NCI-H82 treated with DMSO at 0.1 percent for 48 hours (cell line): ENCODE measurements around the gene FUT4.
"Not testable (repeated sequence)": the region's sequence is repeated elsewhere in the genome, so short reads cannot be mapped to it uniquely, and the experiment has no call there.

Experiments
- DNase-seq: peaks from one replicate; lab custom pipeline; 2025; ENCODE audit not compliant: unreplicated experiment; lab: John Stamatoyannopoulos, UW

FUT4 gene

GRCh38 chr11:94563848-94564467 is 20.2 kb downstream of the FUT4 start:
- DNase-seq, result no peak

GRCh38 chr11:94567181-94567670 is 23.5 kb downstream of the FUT4 start, which contains the start of gene PIWIL4:
Gene PIWIL4, plus strand, starts transcription at chr11:94567368. Its CDS starts 151 bp downstream, at chr11:94567519.
- no peak for DNase-seq

- no peak for DNase-seq
Observed at GRCh38 chr11:94568200-94568599, 24.5 kb downstream of the FUT4 start.

- no peak for DNase-seq
Observed at GRCh38 chr11:94568717-94569116, 25.0 kb downstream of the FUT4 start.

GRCh38 chr11:94572975-94573374 is 29.3 kb downstream of the FUT4 start:
- DNase-seq, result not testable (repeated sequence)

GRCh38 chr11:94574193-94574961 is 30.7 kb downstream of the FUT4 start:
- no peak for DNase-seq

GRCh38 chr11:94576306-94576705 is 32.6 kb downstream of the FUT4 start:
- no peak for DNase-seq

- no peak for DNase-seq
Observed at GRCh38 chr11:94577841-94578240, 34.1 kb downstream of the FUT4 start.

GRCh38 chr11:94581926-94582325 is 38.2 kb downstream of the FUT4 start:
- peak; percentile 61 for DNase-seq

GRCh38 chr11:94583213-94583865 is 39.6 kb downstream of the FUT4 start:
- no peak for DNase-seq

- DNase-seq, result no peak
Observed at GRCh38 chr11:94583866-94584500, 40.3 kb downstream of the FUT4 start.

GRCh38 chr11:94584978-94585377 is 41.3 kb downstream of the FUT4 start:
- no peak for DNase-seq

GRCh38 chr11:94585399-94585798 is 41.7 kb downstream of the FUT4 start:
- no peak for DNase-seq

GRCh38 chr11:94586546-94586945 is 42.8 kb downstream of the FUT4 start:
- no peak for DNase-seq

GRCh38 chr11:94586978-94587377 is 43.3 kb downstream of the FUT4 start:
- no peak for DNase-seq

GRCh38 chr11:94588366-94588942 is 44.7 kb downstream of the FUT4 start:
- DNase-seq, result peak; percentile 26

GRCh38 chr11:94590352-94591041 is 46.8 kb downstream of the FUT4 start:
- no peak for DNase-seq

GRCh38 chr11:94593030-94593429 is 49.3 kb downstream of the FUT4 start:
- DNase-seq, result no peak

GRCh38 chr11:94595076-94595475 is 51.4 kb downstream of the FUT4 start:
- no peak for DNase-seq

GRCh38 chr11:94597896-94598295 is 54.2 kb downstream of the FUT4 start:
- DNase-seq, result no peak
